Occipital lobe (tissue), 2 donors: Measurements from ENCODE around the gene PRKCE. TPM values are rescaled to one million over a fixed set of nuclear protein-coding genes. Genes with fewer than 3 reads are reported as not detected.

ENCODE experiments used
- DNase-seq: peaks from one replicate; lab custom pipeline; 2025; lab: John Stamatoyannopoulos, UW
- total RNA-seq: library from RNA; depleted of rRNA; stranded (reverse); fragments of >200 nt; gene quantifications from one replicate; pipeline ENCODE4 v1.2.3, GENCODE V29; 2014

The PRKCE gene
- total RNA-seq, 1 donor from 2014 or later = 62.2 TPM

- no peak for DNase-seq
These were observed 419.6 kb downstream of the PRKCE start for GRCh38 chr2:46071074-46071473.

GRCh38 chr2:46072101-46072820, 420.8 kb downstream of the PRKCE start:
- no peak for DNase-seq

DNA sequence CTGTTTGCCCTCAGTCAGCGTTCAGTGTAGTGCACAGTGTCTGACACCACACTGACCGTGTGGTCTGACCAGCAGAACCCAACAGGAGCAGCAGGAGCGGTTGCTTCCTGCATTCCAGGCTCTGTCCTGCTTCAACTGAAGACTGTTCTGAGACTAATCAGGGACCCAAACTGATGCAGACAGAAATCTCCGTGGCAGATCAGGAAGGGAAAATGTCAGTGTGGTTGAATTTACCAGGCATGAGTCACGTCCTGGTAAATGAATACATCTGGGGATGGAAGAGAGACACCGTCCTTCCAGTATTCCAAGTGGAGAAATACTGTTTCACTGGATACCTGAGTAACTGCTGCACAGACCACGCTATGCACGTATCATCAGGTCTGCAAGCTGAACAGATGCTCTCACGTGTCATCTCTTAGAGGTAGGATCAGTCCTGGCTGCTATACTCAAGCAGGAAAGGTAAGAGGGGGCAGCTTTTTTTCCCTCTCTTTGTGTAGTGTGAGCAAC, 422.1 kb downstream of the PRKCE start:
- no peak for DNase-seq

DNA sequence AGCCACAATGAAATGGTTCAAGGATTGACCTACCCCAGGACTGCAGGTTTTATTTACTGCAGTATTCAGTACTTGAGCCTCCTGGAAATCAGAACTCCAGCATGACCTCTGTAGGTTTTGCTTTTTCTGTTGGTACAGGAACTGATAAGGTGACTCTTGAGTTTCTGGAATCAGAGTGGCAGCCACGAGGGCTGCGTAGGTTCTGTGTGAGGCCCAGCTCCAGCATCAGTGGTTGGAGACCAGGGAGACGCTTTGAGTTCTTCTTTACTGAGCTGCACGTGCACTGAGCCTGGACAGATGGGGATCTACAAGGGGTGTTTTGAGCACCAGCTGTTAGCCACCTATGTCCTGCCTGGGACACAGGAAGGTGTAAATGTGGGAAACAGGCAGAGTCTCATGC, 423.0 kb downstream of the PRKCE start:
- no peak for DNase-seq

DNA sequence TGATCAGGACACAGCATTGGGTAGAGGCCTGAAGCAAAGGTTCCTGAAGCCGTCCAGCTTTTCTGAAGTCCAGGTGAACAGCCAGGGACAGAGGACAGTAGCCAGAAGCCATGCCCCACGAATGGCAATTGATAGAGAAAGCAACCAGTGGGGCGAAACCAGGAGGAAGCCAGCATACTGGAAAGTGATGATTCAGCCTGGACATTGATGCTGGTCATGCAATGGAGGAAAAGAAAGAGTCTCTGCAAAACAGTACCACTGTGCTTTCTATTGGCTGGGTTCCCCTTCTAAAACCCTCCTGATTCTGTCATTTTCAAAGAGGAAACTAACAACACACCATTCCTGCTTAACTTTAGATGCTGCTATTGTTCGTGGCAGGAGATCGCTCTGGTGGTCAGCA, 424.4 kb downstream of the PRKCE start:
- DNase-seq = no peak

GRCh38 chr2:46076251-46076650, 424.8 kb downstream of the PRKCE start:
- no peak for DNase-seq

DNA sequence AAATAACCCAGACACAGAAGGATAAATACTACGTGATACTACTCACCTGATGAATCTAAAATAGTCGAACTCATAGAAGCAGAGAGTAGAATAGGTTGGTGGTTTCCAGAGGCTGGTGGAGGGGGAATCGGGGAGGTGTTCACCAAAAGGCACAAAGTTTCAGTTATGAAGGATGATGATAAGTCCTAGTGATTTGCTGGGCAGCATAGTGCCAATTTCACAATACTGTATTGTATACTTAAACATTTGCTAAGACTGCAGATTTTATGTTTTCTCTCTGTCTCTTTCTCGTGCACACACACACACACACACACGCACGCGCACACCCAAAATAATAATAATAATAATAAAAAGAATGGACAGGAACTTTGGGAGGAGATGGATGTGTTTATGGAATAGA, 425.4 kb downstream of the PRKCE start:
- no peak for DNase-seq

DNA sequence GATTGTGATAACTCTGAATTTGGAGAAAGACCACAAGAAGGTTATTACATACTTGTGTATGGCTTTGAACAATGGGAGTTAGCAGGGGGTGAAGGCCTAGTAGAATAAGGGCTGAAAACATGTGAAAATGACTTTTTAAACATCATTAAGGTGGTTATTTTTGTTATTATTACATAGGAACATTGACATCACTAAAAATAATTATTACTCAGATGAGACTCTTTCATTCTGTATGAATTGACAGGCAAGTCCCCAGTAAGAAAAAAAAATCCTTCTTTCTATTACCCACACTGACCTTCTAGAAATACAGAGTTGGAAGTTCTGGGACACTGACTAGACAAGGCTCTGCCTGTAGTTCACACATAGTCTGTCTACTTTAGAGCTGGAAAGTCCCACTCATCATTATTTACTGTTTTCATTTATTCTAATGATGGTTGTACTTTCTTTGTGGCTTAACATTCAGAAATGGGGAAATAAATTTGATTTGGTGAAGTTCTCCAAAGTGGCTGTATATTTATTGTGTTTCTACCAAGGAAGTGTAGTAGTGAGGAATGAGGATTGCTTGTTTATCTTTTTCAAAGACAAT, 426.1 kb downstream of the PRKCE start:
- no peak for DNase-seq

- DNase-seq = no peak
These were observed 428.6 kb downstream of the PRKCE start for GRCh38 chr2:46079985-46080560.

GRCh38 chr2:46082531-46083485, 431.3 kb downstream of the PRKCE start:
- no peak for DNase-seq

DNA sequence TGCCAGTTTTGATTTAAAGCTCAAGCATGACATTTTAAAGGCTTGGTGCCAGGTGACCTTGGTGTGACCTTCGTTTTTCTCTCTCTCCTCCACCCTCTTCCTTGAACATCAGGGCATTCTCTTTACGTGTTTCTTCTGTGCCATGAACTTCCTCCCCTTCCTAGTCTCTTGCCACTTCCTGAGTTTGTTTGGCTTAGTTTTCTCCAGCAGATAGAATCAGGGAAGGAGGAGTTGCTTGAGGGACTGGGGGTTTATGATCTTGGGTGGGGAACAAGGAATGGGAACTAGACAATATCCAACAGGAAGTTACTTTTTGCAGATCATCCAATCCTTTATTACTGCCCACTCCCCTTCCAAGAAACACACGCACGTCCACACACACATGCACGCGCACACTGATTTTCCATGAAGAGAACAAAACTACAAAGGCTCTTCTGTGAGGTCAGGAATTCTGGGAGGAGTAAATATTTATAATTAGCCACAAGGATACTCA, 435.1 kb downstream of the PRKCE start:
- no peak for DNase-seq

- no peak for DNase-seq
These were observed 436.0 kb downstream of the PRKCE start for GRCh38 chr2:46087492-46087891.

DNA sequence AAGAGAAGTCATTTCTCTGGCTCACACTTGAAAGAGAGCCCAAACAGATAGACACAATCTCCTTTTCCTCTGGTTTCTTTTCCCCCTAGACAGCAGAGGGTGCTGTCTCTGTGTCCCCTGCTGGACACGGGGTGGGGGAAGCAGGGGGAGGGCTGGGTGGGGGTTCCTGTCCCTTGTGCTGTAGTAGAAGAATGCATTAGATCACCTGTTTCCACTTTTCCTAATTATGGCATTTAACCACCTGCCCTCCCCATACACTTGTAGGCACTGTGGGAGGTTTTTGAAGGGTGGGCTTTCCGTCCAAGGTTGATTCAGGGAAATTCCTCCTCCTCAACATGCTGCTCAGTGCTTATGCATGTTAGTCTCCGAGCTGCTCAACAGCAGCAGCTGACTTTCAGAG, 439.5 kb downstream of the PRKCE start:
- DNase-seq = no peak

DNA sequence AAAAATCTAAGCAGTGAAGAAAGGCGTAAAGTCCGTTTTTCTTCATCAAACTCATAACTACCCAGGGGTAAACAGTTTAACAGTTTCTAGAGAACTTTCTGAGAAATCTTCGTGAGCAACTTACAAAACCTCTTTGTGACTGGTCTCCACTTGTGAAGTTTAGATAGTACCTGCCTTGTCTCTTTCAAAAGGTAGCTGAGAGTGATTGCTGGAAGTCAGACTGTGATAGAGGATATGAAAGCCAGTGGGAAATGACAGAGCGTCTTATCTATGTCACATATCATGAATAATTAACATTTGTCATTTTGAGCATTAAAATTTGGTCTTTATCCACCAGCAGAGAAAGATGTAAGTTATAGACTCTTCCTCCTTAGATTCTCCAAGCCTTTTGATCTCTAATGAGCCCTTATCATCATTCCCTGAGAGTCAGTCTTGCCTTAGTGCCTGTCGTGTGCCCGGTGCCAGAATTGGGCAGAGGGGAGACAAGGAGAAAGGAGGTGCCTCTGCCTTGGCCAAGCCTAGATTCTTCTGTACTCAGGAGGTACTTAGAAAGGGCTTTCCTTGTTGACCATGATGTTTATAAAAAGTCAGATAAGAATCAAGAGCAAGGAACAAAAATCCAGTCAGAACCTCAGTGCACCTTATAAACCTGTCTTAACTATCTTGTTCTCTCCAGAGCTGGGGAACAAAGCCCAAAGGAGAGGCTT, 440.6 kb downstream of the PRKCE start:
- no peak for DNase-seq

DNA sequence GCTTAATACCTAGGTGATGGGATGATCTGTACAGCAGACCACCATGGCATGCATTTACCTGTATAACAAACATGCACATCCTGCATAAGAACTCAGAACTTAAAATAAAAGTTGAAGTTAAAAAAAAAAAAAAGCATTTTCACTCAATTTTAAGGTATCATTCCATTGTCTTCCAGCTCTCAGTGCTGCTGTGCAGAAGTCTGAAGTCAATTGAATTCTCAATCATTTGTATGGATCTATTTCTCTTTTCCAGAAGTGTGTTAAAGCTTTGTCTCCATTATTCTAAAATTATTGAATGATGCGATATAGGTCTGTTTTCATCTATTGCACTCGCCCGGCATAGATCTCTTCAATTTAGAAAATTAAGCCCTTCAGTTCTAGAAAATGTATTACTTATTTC, 443.2 kb downstream of the PRKCE start:
- DNase-seq = no peak

GRCh38 chr2:46095830-46096229, 444.4 kb downstream of the PRKCE start:
- DNase-seq = no peak

DNA sequence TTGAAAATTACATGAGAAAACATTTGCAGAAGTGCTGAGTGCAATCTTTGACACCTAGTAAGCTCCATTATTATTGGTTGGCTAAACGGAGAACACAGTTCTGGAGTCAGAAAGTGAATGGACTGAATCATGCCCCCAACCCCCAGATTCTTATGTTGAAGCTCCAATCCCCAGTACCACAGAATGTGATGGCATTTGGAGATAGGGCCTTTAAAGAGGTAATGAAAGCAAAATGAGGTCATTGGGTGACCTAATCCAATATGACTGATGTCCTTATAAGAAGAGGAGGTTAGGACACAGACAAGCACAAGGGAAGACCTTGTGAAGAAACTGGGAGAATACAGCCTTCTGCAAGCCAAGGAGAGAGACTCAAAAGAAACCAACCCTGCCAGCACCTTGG, 444.8 kb downstream of the PRKCE start:
- DNase-seq = no peak

GRCh38 chr2:46097714-46098480, 446.4 kb downstream of the PRKCE start:
- DNase-seq = no peak

- no peak for DNase-seq
These were observed 447.2 kb downstream of the PRKCE start for GRCh38 chr2:46098621-46099062.
